HG03342 (cell line): Measurements from ENCODE around the gene MBNL2.
A peak's percentile ranks its signal among the peaks of the same experiment; 100 is the strongest.

Source experiments
- ATAC-seq: cut with Tn5 transposase; IDR thresholded peaks from one replicate; pipeline ENCODE4 v1.9.1; 2021; ENCODE audit warnings: mild to moderate bottlenecking, moderate library complexity; ENCODE audit not compliant: unreplicated experiment

The MBNL2 gene

DNA sequence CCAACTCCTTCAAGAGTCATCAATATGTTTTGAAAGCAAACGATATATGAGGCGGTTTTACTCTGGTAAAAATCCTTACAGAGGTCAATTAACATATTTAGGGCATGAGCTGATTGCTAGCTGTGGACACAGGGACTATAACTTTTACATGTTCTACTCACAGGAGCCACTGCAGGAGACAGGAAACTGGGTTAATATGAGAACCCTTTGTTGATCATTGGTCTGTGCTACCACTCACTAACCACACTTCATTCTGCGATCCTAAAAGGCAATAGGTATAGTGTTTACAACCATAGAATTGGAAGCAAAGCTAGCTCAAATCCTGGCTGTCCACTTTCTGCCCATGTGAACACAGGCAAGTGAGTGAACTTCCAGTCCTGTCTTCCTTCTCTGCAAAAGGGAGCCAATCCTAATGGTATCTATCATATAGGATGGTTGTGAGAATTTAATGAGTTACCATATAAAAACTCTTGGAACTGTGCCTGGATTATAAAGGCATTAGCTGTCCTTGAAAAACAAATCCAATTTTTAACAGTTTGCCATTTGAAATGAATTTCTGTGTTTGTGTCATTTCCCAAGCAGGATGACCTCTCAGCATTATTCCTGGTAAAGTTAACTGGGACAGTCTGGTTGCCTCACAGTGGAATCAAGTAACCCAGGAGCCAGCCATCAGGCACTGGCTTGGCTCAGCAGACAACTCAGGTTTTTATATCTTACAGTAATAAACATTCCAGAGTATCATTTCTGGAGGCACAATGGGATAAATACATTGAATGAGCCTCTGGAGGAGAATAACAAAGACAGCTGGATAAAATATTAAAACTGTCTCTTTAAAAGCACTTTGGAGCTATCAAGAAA is 182.0 kb downstream of the MBNL2 start:
- no peak for ATAC-seq

DNA sequence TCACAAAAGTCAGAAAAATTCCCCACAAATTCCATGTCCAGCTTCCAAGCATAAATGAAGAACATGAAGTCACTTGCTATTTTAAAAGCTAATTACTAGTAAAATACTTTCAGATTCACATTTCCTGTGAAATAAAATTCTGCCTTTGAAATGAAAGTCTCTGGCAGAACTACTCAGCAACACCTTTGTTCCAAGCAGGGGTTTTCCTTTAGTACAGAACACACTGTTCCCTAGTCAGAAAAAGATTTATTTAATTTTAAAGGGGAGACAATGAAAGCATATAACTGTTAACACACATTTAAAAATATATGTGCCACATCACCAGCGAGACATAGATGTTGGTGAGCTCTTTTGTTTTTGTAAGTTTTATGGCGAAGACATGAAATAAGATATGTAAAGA is 185.4 kb downstream of the MBNL2 start:
- no peak for ATAC-seq

DNA sequence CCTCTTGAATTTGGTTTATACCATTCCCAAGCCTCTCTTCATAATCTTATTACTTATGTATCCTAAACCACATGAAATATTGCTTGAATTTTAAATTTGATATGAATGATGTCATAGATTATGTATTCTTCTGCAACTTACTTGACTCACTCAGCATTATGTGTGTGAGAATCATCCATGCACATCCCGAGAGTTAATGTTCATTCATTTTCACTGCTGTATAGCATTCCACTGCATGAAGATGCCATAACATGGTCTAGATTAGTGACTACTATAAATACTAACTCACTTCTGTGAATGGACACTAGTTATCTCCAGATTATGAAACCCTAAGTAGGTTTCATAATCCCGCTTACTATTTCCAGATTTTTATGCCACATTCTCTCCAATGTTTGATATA is 186.8 kb downstream of the MBNL2 start:
- ATAC-seq, result no peak

DNA sequence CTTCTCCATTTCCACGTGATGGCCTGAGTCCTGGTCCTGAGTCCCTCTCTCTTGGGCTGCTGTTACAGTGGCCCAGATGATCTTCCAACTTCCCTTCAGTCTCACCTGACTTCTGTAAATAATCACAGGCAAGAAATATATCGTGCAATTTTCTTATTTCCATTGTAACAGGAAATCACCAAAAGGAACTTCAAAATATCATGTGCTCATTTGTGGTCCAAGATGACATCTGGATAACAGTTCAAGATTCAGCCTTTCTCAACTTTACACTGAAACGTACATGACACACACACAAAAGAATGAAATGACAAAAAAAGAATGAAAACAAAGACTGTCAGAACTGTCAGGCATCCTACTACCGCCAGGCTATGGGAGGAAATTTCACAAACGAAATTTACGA is 189.9 kb downstream of the MBNL2 start:
- ATAC-seq, result no peak

DNA sequence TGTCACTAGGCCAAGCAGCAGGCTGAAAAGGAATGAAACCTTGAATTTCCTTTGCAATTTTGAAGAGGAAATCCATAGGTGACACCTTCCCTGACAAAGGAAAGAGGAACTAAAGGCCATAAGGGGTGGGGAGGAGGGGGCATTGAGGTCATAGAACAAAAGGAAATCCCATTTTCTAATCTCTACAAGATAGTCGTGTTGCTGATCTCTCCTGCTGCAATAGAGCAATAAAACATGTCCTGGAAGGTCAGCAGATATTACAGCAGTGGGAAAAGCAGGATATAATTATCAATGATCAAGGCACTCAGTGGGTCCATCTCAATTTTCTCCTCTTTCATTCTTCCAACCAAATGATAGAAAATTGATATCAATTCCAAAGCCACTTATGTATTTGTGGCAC is 191.6 kb downstream of the MBNL2 start:
- no peak for ATAC-seq

DNA sequence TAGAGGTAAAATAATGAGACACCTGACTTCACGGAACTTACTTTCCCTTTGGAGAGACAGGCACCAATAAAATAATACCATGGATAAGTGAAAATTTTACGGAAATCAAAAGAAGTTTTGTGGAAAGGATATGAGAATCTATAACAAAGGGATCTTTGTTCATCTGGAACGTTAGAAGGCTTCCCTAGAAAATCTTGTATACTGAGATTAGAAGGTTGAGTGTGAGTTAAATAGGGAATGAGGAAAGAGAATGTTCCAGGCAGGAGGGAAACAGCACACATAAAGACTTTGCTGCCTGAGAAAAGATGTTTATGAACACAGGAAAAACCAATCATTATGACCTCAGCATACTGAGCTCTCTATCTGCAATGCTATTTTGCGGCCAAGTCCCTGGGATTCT is 192.3 kb downstream of the MBNL2 start:
- ATAC-seq, result no peak

DNA sequence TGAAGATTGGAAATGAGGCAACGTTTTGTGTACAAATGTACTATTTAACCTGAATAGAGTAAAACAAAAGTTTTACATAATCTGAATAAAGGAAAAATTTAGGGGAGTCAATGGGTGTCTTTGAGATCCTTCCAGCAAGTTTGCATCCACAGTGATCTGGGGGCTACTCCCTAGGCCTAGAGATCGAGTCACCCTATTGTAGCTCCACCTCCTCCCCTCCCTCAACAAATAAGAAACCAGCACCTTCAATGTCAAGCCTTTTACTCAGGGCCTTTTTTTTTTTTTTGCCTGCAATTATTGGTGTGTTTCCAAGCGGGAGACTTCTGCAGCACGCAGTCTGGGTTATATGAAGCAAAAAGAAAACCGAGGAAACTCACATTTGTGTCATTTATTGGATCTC is 195.6 kb downstream of the MBNL2 start:
- ATAC-seq, result no peak

DNA sequence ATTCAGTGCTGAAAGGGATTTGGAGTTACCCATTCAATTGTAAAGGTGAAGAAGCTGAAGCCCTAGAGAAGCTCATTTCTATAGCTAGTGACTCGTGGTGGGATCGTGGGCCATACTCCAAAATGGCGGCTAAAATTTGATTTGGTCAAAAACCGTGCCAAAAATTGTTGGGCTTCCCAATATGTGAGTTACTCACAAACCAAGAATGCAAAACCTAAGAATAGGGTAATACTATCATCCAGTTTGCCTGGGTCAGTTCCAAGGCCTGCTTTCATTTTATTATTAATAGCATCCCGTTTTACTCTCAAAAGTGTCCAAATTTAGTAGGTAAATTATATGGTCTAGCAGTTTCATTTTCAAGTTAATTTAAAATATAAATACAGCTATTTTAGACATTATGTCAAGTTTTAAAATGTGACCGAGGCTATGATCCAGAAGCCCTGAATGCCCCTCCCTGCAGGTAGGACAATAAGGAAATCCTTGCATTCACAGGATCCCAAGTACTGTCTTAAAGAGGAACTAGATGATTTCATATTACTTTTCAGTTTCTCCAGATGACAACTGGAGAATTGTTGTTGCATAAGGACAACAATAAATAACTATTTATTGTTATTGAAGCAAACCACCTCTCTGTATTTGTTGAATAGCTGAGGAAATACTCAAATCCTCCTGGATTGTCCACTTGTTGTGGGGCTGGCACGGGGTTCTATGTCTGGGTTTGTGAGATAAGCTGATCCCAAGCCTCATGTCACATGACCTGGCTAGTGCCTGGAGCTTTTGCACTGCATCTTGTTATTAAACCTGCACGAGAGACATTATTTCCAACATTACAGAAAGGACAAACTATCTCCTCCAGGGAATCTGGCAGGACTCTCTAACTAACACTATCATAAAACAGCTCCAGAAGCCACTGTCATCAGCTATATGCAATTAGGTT is 200.3 kb downstream of the MBNL2 start:
- no peak for ATAC-seq

DNA sequence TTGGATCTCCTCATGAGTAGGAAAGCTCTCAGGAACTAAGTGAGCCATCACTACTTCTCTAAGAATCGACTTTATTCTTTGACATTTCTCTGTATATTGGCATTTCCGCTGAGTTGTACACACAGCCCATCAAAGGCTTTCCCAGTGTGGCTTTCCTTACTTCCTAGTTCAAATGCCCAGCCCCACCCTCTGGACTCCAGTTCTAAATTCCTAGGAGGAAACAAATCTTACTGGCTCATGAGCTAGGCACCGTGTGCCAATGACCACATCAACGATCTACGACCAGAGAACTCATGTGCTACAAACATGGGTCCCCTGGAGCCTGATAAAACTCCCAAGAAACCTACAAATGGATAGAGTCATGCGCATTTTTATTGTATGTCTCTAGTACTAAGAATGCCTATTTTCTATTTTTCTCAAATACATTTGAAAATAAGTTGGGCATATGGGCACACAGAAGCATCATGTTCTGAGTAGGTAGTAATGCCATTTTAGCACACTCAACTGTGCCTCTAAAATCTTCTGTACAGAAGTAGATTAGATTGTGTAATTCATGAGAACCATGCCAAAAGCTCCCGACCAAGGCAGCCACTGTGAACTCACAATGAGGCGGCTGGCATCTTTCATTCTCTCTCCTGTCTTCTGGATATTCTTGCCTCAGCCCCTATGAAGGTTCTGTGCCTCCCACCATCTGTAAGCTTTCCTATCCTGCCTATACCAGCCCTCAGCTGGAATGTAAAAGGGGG is 201.3 kb downstream of the MBNL2 start:
- no peak for ATAC-seq

DNA sequence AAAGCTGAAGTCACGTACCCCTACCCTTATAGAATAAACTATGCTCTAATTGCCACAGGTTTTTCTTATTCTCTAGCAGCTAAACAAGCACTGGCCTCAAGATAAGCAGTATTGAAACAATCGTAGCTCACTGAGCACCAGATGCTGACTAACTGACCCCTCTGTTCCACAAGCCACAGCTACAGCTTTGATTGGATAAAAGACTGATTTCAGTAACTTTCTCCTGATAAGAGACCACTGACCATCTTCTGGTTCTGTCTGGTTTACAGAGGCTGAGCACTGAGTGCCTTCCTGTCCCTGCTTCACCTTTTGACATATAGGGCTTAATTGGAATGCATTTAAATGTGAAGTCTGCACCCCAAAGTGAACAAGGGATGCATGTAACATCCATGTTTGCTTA is 203.5 kb downstream of the MBNL2 start:
- ATAC-seq, result no peak

DNA sequence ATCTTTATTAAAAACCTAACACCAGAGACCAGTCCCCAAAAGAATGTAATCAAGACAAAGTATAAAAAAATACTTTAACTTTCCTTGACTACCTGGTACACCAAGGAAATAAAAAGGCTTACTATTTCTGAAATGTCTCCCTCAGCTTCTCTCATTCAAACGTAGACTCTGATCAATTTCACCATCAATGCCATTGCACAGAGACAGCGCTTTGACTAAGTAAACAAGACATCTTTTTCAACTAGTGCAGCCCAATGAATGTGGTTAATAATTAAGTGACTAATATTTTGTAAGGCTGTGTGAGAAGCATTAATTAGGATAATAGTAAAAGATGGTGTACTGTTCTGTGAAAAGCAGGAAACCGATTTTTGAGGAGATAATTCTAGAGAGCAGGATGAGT is 204.6 kb downstream of the MBNL2 start:
- no peak for ATAC-seq

DNA sequence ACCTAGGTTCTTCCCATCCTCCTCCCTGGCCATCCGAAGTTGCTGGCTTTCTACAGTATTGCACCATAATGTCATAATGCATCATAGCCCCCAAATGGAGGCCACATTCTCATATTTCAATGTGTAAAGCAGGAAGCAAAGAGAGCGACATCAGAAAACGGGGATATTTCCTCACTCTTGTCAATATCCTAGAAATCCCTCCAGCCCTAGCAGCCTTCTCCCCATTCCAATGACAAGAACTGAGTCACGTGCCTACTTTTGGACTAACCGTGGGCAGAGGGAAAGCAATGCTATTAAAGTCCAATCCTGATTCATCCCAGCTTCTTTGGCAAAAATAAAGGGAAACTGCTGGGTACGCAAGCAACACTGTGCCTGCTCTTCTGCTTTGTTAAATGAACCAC is 207.5 kb downstream of the MBNL2 start:
- ATAC-seq, result no peak

DNA sequence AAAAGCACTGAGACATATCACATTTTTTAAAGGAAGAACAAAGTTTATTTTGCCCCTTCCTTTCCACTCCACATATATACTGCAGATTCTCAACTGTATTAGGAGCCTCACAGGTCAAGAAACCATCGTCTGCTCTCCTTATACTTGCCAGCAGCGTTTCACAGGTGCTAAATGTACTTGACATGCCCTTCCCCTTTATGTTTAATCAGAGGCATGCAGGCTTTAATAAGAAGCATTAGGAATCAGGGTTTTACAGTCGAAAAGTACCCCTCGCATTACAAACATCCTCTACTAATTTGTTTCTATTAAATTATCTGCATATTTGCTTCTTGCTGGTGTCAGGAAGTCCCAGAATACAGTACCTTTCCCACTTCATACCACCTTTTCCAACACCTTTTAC is 208.2 kb downstream of the MBNL2 start:
- ATAC-seq, result no peak

DNA sequence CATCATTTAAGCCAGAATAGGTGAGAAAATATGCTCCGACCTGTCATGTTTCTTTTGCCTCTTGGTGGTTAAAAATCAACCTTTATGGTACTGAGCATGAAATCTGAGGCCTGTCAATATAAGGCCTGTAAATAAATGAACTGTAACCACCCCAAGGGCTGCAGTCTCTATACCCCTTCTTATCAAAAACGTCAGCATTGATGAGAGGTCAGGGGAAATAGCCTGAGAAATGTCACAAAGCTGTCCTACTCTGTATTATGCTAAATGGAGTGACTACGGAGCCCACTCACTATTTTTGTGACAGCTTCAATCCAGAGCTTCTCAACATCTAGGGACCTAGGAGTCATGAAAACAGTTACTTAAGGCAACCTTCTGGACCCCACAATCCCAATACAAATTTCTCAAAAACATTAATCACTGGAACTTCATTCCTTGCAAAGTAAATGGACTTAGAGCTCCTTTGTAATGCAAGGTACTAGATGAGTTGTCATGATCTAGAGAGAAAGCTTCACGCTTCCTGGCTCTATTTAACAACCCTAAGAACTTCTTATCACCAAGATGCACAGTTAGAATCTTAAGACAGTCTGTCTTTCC is 209.1 kb downstream of the MBNL2 start:
- ATAC-seq, result no peak

DNA sequence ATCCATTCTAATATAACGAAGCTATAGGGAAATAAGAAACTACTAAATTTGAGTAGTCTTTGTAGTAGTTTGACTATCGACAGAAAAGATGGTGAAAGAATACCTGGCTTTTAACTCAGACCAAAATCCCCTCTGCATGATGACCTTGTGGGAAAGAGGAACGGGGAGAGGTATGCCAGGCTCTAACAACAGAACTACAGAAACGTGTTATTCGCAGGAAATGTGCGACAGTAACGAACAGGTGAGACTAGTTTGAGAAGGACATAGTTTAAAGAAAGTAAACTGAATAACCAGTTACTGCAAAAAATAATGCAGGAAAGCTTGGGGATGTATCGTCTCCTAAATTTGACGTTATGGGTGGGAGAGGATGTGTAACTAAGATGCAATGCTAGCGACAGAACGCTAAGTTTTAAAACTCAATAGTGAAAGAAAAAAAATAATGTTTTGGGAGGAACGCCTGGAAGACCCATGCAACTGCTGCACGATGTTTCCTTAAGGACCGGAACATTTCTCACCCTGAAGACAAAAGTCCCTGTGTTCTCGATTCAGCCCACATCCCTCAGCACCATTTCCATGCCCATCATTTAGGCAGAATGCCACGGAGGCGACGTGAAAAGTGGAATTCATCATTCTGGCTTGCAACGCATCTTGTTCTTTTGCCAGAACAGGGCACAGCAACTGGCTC is 210.2 kb downstream of the MBNL2 start:
- ATAC-seq, result no peak

DNA sequence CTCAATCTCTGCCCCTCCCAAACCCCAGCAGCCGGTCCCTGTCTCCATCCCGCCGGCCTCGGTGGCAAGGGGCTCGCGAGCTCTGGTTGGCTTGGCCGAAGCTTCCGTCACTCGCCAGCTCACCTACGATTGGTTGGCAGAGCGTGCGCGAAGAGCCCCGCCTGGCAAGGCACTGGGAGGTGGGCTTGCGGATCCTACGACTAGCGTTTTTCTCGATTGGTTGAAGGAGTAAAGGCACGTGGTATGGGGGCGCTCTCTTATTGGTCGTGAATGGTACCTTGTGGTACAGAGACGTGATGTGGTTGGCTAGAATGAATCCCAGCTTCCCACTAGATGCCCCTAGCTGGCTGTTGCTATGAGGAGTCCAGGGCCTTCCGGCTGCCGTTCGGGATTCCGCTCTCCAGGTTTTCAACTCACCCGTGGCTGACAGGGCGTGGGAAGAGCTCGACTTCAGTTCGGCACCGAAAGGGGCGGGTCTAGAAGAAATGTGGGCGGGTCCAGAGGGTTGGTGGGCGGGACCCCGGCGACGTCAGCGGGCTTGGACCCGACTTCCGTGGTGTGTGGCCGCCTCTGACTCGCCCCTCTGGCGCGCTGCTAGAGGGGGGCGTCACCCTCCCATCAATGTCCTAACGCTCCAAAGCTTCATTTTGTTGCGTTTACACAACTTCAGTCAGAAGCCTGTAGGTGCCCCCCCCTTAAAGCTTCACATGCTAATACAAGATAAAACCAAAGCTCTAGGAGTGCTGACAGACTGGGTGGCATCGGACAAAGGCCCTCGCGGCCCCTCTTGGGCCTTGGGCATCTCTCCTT is 211.0 kb downstream of the MBNL2 start:
- ATAC-seq, result peak; percentile 78

DNA sequence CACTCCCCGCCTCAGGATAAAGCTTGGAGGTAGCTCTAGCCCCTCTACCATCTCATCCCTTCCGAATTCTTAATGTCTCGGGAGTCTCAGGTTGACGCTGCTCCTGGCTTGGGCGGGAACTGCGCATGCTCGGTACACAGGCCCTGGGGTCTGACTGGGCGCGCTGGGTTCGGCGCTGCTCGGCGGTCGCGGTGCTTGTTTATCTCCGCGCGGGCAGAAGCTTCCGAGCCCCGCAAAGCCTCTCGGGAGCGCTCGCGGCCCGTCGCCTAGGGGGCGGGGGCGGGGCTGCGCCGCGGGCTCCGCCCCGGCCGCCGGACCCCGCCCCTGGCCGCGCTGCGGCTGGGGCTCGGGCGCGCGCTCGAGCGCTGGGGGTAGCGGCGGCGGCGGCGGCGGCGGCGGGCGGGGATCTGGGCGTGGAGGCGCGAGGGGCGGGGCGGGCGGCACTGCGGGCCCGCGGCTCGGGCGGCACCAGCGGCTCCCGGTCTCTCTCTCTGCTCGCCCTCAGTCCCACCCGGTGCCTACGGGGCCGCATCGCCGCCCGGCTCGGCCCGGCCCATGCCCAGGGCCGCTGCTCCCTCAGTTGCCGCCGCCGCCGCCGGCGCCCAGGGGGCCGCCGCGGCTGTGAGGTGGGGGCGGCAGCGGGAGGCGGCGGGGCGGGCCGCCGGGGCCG is 211.7 kb downstream of the MBNL2 start, which contains the start of gene RAP2A:
Gene RAP2A (plus strand): TSS at position 443 of the 670 bp plus-strand sequence. CDS start 302 bp downstream, outside the sequence.
- peak; percentile 42 for ATAC-seq

DNA sequence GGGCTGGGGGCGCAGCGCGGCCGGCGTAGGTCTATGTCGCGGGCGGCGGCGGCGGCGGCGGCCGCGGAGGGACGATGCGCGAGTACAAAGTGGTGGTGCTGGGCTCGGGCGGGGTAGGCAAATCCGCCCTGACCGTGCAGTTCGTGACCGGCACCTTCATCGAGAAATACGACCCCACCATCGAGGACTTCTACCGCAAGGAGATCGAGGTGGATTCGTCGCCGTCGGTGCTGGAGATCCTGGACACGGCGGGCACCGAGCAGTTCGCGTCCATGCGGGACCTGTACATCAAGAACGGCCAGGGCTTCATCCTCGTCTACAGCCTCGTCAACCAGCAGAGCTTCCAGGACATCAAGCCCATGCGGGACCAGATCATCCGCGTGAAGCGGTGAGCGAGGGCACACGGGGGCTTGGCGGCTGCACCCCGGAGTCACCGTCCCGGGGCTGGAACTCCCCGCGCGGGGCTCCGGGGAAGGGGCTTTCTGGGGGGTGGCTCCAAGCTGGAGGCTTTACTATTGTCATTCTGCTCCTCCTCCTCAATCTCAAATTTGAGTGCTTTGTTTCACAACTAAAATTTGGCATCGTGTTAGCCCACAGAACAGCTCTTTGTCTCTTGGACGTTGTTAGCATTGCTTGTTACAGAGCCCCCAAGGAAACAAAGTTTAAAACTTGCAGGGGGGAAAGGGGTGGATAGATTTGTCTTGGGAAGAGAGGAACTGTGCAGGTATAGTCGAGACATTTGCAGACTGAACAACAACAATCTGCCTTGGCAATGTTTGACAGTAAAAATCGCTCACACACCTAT is 212.5 kb downstream of the MBNL2 start:
- ATAC-seq, result peak; percentile 1
